Measurements from ENCODE around the gene ABCC8. TPM values are rescaled to one million over a fixed set of nuclear protein-coding genes. Genes with fewer than 3 reads are reported as not detected.

ABCC8 gene
- total RNA-seq, 4 donors from 2014 or later: 0.38 to 2.2 TPM; not detected in 2

GRCh38 chr11:17498058-17498457 is 21.4 kb upstream of the ABCC8 start:
- no peak for DNase-seq (ENCODE audit: low spot score)
- no peak for ATAC-seq (ENCODE audit: low FRiP score)
- TF ChIP-seq, protein P1, sequence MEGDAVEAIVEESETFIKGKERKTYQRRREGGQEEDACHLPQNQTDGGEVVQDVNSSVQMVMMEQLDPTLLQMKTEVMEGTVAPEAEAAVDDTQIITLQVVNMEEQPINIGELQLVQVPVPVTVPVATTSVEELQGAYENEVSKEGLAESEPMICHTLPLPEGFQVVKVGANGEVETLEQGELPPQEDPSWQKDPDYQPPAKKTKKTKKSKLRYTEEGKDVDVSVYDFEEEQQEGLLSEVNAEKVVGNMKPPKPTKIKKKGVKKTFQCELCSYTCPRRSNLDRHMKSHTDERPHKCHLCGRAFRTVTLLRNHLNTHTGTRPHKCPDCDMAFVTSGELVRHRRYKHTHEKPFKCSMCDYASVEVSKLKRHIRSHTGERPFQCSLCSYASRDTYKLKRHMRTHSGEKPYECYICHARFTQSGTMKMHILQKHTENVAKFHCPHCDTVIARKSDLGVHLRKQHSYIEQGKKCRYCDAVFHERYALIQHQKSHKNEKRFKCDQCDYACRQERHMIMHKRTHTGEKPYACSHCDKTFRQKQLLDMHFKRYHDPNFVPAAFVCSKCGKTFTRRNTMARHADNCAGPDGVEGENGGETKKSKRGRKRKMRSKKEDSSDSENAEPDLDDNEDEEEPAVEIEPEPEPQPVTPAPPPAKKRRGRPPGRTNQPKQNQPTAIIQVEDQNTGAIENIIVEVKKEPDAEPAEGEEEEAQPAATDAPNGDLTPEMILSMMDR (IDR thresholded peaks at IDR 0.05): no peak

DNA sequence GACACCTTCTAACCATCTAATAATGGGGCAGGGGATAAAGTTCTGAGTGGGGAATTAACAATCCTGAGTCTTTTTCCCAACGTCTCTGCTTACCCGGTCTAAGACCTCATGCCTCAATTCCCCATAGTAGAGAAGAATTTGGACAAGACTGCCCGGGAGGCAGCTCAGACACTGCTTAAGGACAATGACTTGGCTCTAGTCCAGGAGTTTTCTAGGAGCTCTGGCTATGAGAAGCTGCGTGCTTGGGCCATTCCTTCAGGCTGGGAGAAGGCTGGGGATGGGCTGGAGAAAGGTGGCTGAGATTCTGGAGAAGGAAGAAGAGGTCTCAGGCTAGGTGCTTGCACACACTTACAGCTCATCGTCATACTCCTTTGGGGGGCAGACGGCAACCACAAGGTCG is 19.8 kb upstream of the ABCC8 start:
- ATAC-seq (ENCODE audit: low FRiP score) (no peak), DNase-seq (ENCODE audit: low spot score) (no peak)
- TF ChIP-seq, protein P1 (IDR thresholded peaks at IDR 0.05): no peak

DNA sequence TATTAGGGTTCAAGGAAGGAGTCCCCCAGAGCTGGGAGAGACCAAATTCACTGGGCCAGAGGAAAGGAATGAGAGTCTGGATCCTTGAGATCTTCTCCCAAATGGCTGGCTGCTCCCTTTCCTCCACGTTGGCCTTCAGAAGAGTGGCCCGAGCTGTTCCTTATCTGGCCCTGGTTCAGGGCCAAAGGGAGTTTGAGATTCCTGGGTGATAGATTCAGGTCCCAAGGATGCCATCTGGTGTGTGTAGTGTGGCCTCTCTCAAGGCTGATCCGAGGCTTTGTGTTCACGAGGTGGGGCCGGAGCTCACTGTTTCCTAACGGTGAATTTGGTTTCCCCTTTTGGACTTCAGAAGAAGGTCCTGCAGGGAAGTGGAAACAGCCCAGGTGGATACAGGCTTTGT is 17.4 kb upstream of the ABCC8 start:
- ATAC-seq (ENCODE audit: low FRiP score): no peak
- no peak for DNase-seq (ENCODE audit: low spot score)
- TF ChIP-seq, protein P1 (IDR thresholded peaks at IDR 0.05): no peak

DNA sequence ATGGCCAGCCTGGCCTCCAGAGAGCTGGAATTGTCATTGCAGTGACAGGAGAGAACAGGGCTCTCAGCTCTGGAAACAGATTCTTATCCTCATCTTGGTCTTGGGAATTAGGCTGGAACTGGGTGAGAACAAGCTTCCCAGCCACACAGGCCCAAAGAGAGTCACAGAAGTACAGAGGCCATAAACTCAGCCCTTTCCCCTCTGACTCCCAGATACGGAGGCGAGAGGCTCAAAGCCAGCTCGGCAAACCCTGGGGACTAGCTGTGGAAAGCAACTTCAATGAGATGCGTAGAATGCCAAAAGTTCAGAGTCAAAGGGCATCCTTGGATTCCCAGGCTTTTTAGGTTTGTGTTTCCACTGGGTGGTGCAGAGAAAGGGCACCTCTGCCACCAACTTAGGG is 14.3 kb upstream of the ABCC8 start:
- DNase-seq (ENCODE audit: low spot score): no peak
- ATAC-seq (ENCODE audit: low FRiP score): no peak
- TF ChIP-seq, protein P1 (IDR thresholded peaks at IDR 0.05): no peak

GRCh38 chr11:17490232-17490631 is 13.6 kb upstream of the ABCC8 start:
- ATAC-seq (ENCODE audit: low FRiP score): no peak
- DNase-seq (ENCODE audit: low spot score): no peak
- TF ChIP-seq, protein P1 (IDR thresholded peaks at IDR 0.05): no peak

- TF ChIP-seq, protein P1 (IDR thresholded peaks at IDR 0.05): no peak
- no peak for ATAC-seq (ENCODE audit: low FRiP score)
Measured at GRCh38 chr11:17489751-17490150, 13.1 kb upstream of the ABCC8 start.

DNA sequence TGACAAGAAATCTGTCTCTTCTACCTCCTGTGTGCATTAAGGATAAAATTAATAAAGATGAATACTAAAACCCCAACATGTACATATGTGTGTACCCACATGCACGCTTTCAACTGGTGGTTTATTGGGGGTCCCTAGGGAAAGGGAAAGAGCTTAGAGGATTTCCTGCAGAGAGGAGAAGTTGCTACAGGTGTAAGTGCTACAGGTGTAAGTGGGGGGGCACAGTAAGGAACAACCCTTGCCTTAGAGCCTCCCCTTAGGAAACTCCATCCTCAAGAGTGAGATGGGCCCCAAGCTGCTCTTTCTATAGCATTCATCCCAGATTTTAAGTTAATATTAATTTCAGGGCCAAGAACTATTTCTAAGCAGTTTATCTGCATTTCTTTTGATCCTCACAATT is 11.9 kb upstream of the ABCC8 start:
- ATAC-seq (ENCODE audit: low FRiP score): no peak
- DNase-seq (ENCODE audit: low spot score): no peak
- TF ChIP-seq, protein P1 (IDR thresholded peaks at IDR 0.05): no peak

More at GRCh38 chr11:17489751-17490150, 13.1 kb upstream of the ABCC8 start:
- DNase-seq (ENCODE audit: low spot score): no peak
